ENCODE results near the gene SECISBP2.

- TF ChIP-seq CTCF (IDR thresholded peaks at IDR 0.05), result no peak
- no peak for TF ChIP-seq EZH2 (IDR thresholded peaks at IDR 0.05; ENCODE audit: borderline replicate concordance, insufficient read depth, low read depth, low read length, poor library complexity, severe bottlenecking)
Observed at GRCh38 chr9:89278551-89278950, 39.7 kb upstream of the SECISBP2 start.
